Measurements from ENCODE around the gene AP3M1. TPM values are rescaled to one million over a fixed set of nuclear protein-coding genes. Genes with fewer than 3 reads are reported as not detected.
A peak's percentile ranks its signal among the peaks of the same experiment; 100 is the strongest.

The AP3M1 gene
- 10 to 100 TPM; 13.8 to 37.8 (median 28.4) TPM for total RNA-seq

DNA sequence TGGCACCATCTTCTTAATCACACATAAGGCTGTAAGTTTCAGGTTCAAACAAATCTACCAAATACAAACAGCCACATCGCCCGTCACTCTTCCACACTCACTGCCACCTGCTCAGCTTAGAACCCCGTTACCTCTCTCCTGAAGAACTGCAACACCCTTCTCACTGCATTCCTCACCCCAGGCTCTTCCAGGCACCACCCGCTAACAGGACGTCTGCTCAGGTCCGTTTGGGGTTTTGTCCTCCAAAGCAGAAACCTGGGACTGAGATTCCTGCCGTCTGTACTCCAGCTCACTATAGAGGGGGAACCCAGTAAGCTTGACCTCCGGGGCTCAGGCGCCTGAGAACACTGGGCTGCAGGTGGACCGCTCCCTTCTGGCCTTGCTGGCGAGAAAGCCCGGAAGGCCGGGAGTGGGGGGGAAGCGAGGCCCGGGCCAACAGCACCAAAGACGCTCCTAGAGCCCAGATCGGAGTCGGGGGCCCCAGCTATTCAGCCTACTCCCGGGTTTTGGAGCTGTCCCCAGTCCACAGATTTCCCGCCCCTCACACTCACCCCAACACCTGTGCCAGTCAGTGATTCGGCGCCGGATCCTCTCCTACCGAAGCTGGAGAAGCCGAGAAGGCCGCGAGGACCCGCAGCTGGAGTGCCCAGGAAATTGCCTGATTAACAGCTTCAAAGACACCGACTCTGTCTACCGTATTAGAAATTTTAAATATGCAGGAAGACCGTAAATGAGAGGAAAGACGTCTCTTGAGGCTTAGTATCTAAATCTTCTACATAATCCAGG is at the start of gene AP3M1:
Gene AP3M1, minus strand, starts transcription at position 625 of the 786 bp plus-strand sequence. CDS start 12,449 bp downstream, outside the sequence.
- Histone ChIP-seq H3K27me3 (no peaks in the 10 kb centered on the region), H3K36me3 (no peaks in the 10 kb centered on the region), H3K9me3 (no peaks in the 10 kb centered on the region), H3K4me3 (peak within 1 kb of the TSS; percentile 93 to 99), H3K4me1 (peaks cover 11 to 14% of the 10 kb centered on the region in 2 donors), H3K27ac (peak within 1 kb of the TSS; percentile 88 to 93)
- peak; percentile 79 to 87 for DNase-seq
- TF ChIP-seq, protein P1, sequence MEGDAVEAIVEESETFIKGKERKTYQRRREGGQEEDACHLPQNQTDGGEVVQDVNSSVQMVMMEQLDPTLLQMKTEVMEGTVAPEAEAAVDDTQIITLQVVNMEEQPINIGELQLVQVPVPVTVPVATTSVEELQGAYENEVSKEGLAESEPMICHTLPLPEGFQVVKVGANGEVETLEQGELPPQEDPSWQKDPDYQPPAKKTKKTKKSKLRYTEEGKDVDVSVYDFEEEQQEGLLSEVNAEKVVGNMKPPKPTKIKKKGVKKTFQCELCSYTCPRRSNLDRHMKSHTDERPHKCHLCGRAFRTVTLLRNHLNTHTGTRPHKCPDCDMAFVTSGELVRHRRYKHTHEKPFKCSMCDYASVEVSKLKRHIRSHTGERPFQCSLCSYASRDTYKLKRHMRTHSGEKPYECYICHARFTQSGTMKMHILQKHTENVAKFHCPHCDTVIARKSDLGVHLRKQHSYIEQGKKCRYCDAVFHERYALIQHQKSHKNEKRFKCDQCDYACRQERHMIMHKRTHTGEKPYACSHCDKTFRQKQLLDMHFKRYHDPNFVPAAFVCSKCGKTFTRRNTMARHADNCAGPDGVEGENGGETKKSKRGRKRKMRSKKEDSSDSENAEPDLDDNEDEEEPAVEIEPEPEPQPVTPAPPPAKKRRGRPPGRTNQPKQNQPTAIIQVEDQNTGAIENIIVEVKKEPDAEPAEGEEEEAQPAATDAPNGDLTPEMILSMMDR (IDR thresholded peaks at IDR 0.05), result no peak
- no peak for TF ChIP-seq POLR2A (IDR thresholded peaks at IDR 0.05)
- intact Hi-C loops (cut with DNase I; ENCODE audit: low total_unique reads), result no loop called here

DNA sequence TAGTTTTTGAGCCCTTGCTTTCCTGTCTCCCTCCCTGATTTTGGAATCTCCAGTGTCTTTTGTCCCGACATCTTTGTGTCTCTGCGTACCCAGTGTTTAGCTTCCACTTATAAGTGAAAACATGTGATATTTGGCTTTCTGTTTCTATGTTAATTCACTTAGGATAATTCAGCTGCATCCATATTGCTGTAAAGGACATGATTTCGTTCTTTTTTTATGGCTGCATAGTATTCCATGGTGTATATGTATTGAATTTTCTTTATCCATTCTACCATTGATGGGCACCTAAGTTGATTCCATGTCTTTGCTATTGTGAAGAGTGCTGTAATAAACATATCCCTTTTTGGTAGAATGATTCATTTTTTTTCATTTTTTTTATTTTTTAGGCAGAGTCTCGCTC is 48.7 kb upstream of the AP3M1 start:
- Histone ChIP-seq H3K36me3 (no peaks in the 10 kb centered on the region), H3K9me3 (no peaks in the 10 kb centered on the region), H3K4me3 (no peak overlapping the region), H3K27me3 (no peaks in the 10 kb centered on the region), H3K27ac (no peak overlapping the region), H3K4me1 (no peaks in the 10 kb centered on the region)
- DNase-seq, result no peak
- intact Hi-C loops (cut with DNase I; ENCODE audit: low total_unique reads), result no loop called here
- TF ChIP-seq, protein P1 (IDR thresholded peaks at IDR 0.05), result no peak
- no peak for TF ChIP-seq POLR2A (IDR thresholded peaks at IDR 0.05)

DNA sequence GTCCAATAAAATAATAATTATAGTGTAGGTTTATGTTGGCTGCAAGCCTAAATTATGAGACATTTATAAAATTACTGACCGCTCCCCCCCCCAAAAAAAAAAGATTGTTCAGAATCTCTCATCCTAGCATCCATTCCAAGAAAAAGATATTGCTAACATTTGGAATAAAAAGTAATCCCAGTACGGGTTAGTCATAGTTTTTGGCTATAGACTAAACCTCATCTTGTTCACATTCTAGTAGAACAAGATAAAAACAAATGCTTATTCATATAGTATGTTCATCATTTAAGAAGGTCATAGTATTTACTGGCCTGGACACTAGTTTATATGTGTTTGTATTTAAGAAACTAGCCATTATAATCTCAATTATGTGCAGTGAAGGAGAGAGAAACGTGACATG is 44.4 kb upstream of the AP3M1 start:
- no peak for TF ChIP-seq POLR2A (IDR thresholded peaks at IDR 0.05)
- TF ChIP-seq, protein P1 (IDR thresholded peaks at IDR 0.05), result no peak
- H3K4me3 ChIP-seq, result no peak overlapping the region
- no peak overlapping the region for H3K27ac ChIP-seq
- intact Hi-C loops (cut with DNase I; ENCODE audit: low total_unique reads), result no loop called here
- H3K4me1 ChIP-seq, result no peaks in the 10 kb centered on the region
- no peaks in the 10 kb centered on the region for H3K27me3 ChIP-seq
- DNase-seq, result no peak
- no peaks in the 10 kb centered on the region for H3K36me3 ChIP-seq
- no peaks in the 10 kb centered on the region for H3K9me3 ChIP-seq

- intact Hi-C loops (cut with DNase I; ENCODE audit: low total_unique reads), result no loop called here
- Histone ChIP-seq H3K36me3 (no peaks in the 10 kb centered on the region), H3K4me3 (no peak overlapping the region), H3K27me3 (no peaks in the 10 kb centered on the region), H3K4me1 (no peaks in the 10 kb centered on the region), H3K27ac (no peak overlapping the region), H3K9me3 (no peaks in the 10 kb centered on the region)
- DNase-seq, result no peak
- TF ChIP-seq, protein P1 (IDR thresholded peaks at IDR 0.05), result no peak
- TF ChIP-seq POLR2A (IDR thresholded peaks at IDR 0.05), result no peak
Observed at GRCh38 chr10:74194545-74194944, 43.9 kb upstream of the AP3M1 start.

GRCh38 chr10:74190494-74190893 is 39.9 kb upstream of the AP3M1 start:
- Histone ChIP-seq H3K27me3 (no peaks in the 10 kb centered on the region), H3K9me3 (no peaks in the 10 kb centered on the region), H3K36me3 (no peaks in the 10 kb centered on the region), H3K4me1 (no peaks in the 10 kb centered on the region), H3K27ac (peak overlapping the region in 1 of 2 donors; percentile 12), H3K4me3 (no peak overlapping the region)
- TF ChIP-seq, protein P1 (IDR thresholded peaks at IDR 0.05), result no peak
- no peak for TF ChIP-seq POLR2A (IDR thresholded peaks at IDR 0.05)
- no peak for DNase-seq
- intact Hi-C loops (cut with DNase I; ENCODE audit: low total_unique reads), result no loop called here
